22Rv1 (cell line): ENCODE measurements around the gene STRA8.

ENCODE experiments used
- H3K27ac ChIP-seq: fragments of 450-650 bp; 2 replicates; pipeline ENCODE4 v1.5.1; 2017
- ZFX ChIP-seq: fragments of 450-650 bp; IDR thresholded peaks from 2 replicates; pipeline ENCODE4 v1.6.1; 2017; ENCODE audit warnings: antibody characterized with exemption, borderline replicate concordance
- TF ChIP-seq, protein P1 (sequence below): fragments of 450-650 bp; IDR thresholded peaks from 2 replicates; pipeline ENCODE4 v1.5.1; 2017; ENCODE audit warnings: mild to moderate bottlenecking

STRA8 gene

DNA sequence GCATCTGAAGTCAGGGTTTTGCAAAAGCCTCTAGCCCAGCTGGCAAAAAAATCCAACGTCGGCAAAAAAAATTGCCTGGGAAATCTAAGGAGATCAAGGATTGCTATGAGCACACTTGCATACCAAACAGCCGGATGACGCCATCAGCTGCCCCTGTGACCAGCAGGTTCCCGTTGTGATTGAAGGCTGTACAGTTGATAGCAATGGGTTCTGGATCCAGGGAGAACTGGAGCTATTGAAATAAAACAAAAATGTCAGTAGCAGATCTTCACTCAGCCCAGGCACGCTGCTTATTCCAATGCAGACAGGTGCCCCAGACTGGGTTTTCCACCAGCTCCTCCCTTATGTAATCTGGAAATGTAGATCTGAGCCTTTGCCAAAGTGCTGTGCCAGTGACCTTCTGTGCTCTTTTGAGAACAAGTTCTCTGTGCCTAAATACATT is 44.4 kb upstream of the STRA8 start:
- no peak overlapping the region for H3K27ac ChIP-seq
- no peak for TF ChIP-seq ZFX
- TF ChIP-seq, protein P1, sequence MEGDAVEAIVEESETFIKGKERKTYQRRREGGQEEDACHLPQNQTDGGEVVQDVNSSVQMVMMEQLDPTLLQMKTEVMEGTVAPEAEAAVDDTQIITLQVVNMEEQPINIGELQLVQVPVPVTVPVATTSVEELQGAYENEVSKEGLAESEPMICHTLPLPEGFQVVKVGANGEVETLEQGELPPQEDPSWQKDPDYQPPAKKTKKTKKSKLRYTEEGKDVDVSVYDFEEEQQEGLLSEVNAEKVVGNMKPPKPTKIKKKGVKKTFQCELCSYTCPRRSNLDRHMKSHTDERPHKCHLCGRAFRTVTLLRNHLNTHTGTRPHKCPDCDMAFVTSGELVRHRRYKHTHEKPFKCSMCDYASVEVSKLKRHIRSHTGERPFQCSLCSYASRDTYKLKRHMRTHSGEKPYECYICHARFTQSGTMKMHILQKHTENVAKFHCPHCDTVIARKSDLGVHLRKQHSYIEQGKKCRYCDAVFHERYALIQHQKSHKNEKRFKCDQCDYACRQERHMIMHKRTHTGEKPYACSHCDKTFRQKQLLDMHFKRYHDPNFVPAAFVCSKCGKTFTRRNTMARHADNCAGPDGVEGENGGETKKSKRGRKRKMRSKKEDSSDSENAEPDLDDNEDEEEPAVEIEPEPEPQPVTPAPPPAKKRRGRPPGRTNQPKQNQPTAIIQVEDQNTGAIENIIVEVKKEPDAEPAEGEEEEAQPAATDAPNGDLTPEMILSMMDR = no peak

DNA sequence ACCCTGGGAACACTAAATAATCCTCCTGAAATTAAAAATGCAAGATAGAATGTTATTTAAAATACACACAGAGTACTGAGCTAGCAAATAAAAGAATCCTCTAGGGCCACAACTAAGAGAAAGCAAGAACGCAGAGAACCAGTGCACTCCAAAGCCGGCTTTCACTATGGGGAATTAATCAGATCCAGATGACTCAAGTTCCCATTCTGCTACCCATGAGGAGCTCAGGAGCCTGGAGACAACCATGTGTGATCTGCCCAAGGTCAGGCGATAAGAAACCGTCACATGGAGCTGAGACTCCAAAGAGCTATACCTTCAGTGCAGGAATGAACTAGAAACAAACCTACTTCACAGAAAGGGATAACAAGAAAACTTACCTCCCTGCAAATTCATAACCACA is 43.7 kb upstream of the STRA8 start:
- TF ChIP-seq, protein P1 = no peak
- H3K27ac ChIP-seq = no peak overlapping the region

DNA sequence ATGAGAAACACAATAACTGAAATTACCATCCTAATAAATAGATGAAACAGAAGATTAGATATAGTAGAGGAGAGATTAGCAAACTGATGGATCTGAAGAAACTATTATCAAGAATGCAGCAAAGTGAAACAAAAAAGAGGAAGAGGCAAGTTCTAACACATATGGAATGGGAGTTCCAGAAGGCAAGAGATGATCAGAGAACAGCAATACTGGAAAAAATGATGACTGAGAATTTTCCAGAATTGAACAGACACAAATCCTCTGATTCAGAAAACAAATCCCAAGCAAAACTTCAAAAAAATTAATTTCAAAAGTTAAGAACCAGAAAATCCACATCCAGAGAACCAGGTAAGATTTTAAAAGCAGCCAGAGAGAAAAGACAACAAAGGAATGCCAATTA is 42.9 kb upstream of the STRA8 start:
- no peak for TF ChIP-seq ZFX
- TF ChIP-seq, protein P1 = no peak
- no peak overlapping the region for H3K27ac ChIP-seq

DNA sequence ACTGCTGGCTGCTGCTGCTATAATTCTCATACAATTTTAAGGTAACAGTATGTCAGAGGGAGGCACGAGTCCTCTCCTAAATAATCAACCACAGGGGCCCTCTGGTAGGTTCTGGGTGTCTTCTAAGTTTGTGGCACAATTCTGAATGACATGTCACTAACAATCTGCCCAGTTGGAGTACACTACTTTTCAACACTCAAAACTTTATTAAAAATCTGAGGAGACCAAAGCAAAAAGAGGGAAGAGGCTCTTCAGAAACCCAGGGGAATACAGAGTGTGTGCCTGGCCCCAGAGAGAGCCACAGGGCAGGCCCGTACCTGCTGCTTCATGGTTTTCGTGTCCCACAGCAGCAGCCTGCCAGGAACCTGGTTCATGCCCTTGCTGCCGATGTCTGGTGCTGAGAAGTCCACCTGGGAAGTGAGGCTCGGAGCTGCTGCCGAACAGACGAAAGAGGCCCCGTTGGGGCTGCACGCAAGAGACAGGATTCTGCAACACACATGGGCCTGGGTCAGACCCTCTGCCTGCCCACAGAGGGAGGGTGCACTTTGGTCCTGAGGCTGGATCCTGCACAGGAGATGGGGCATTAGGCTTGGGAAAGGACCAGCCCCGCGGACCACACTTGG is 40.6 kb upstream of the STRA8 start:
- no peak for TF ChIP-seq ZFX
- TF ChIP-seq, protein P1 = no peak
- H3K27ac ChIP-seq = no peak overlapping the region

DNA sequence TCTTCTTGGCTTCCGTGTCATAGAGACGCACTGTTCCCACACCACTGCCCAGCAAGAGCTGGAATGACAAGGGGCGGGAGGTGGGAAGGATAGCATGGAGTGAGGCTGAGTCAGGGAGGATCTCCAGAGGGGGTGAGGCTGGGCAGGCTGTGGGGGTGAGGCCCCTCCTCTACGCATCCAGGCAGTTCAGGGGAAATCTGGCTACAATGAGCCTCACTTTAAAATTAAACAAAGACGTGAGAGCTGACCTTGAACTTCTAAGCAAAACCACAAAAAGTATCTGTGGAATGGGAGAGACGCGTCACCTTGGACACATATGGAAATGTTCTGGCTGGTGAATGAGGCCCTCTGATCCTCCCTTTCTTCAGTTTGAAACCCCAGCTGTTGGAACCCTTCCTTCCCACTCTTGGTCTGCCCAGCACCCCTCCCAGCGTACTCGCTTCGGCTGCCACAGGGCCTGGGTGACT is 40.0 kb upstream of the STRA8 start:
- H3K27ac ChIP-seq = no peak overlapping the region
- no peak for TF ChIP-seq ZFX
- TF ChIP-seq, protein P1 = no peak

DNA sequence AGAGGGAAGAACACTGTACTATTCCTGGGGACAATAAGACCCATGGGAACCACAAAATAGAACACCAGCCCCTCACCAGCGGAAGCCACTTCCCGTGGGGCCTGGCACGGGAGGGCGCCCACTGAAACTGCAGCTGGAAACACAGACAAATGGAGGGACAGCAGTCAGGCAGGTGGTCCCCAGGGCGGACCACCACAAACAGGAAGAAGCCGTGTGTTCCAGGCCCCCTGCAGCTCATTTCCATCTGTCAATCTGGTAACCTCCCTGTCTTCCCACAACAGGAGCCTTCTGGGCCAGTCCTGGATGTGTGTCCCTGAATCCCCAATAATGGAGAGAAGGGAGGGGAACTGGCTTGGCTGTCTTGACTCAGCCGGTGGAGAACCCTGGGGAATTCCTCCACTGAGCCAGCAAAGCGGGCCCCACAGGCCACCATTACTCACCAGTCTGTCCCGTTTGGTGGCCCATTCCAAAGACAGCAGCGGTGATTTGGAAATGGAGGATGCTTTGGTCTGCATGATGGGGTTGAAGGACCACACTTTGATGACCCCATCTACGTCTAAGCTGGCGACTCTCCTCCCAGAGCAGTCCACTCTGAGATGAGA is 39.0 kb upstream of the STRA8 start:
- no peak overlapping the region for H3K27ac ChIP-seq
- TF ChIP-seq ZFX = no peak
- TF ChIP-seq, protein P1 = no peak

DNA sequence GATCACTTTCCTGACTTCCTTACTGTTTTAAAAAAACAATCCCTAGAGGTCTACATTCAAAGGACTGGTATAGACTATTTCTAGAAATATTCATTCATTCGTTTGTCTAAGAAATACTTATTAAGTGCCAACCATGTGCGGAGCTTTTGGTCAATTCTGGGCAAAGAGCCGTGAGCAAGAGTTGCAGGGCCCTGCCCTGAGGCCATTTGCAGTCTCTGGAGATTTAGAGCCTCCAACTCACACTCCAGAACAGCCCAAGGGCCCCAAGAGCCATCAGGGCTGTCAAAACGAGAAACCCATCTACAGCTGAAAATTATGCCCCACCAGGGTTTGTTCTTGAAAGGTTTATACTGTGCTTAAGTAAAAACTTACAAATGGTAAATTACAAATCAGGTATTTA is 38.5 kb upstream of the STRA8 start:
- H3K27ac ChIP-seq = no peak overlapping the region
- TF ChIP-seq, protein P1 = no peak
- no peak for TF ChIP-seq ZFX
